SK-N-SH treated with all-trans-retinoic acid at 6 μM for 48 hours (cell line): ENCODE measurements around the gene LRRC74B.

Experiments
- RARB ChIP-seq: fragments of 250-450 bp; sonication (Bioruptor Pico); IDR thresholded peaks from 2 replicates; pipeline ENCODE4 v1.8.0; 2021; ENCODE audit warnings: mild to moderate bottlenecking, moderate library complexity
- TF ChIP-seq, protein P1 (sequence below): fragments of 250-450 bp; sonication (Bioruptor Pico); IDR thresholded peaks from 2 replicates; pipeline ENCODE4 v1.5.0; 2020; ENCODE audit warnings: mild to moderate bottlenecking, moderate library complexity

DNA sequence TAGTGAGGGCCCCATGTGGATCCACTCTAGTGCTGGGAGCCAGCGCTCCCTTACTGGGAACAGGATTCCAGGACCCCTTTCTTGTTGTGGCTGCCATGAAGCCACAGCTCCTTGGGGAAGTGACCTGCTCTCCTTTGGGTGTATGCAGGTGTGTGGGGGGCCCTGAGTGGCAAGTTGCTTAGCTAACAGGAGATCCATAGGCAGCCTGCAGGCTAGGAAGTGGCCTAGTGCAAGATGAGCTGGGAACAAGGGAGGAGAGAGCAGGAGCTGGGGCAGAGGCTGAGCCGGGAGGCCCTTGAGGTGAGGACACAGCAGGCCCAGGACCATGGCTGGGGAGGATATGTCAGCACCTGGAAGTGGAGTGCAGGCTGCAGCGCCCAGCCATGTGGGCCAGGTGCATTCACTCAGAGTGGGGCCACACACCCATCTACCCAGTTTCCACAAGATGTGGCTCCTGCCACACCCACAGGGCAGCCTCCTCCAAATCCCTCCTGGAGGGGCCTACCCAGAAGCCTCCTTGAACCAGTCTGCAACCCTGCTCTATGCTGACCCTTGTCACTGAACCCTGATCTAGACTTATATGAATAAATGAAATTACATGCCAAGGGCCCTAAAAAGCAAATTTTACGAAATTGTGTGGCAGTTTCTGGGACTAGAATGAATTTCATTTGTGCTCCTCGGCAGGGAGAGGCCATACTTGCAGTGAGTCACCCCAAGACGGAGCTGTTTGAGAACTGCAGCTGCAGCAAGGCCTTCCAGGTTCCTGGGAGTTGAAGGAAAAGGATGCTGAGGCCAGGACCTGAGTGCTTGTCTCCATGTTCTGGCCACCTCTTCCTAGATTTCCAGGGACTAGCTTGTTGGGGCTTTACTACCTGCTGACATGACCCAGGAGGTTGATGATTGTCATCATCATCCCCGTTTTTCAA is 47.1 kb upstream of the LRRC74B start:
- TF ChIP-seq, protein P1, sequence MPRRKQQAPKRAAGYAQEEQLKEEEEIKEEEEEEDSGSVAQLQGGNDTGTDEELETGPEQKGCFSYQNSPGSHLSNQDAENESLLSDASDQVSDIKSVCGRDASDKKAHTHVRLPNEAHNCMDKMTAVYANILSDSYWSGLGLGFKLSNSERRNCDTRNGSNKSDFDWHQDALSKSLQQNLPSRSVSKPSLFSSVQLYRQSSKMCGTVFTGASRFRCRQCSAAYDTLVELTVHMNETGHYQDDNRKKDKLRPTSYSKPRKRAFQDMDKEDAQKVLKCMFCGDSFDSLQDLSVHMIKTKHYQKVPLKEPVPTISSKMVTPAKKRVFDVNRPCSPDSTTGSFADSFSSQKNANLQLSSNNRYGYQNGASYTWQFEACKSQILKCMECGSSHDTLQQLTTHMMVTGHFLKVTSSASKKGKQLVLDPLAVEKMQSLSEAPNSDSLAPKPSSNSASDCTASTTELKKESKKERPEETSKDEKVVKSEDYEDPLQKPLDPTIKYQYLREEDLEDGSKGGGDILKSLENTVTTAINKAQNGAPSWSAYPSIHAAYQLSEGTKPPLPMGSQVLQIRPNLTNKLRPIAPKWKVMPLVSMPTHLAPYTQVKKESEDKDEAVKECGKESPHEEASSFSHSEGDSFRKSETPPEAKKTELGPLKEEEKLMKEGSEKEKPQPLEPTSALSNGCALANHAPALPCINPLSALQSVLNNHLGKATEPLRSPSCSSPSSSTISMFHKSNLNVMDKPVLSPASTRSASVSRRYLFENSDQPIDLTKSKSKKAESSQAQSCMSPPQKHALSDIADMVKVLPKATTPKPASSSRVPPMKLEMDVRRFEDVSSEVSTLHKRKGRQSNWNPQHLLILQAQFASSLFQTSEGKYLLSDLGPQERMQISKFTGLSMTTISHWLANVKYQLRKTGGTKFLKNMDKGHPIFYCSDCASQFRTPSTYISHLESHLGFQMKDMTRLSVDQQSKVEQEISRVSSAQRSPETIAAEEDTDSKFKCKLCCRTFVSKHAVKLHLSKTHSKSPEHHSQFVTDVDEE: no peak
- no peak for TF ChIP-seq RARB (CRISPR knock-in tag)
